HEK293 (cell line): ENCODE measurements around the gene GNAS-AS1.

Source experiments
- IKZF3 ChIP-seq: fragments of 450-650 bp; IDR thresholded peaks from 2 replicates; pipeline ENCODE4 v1.5.0; 2018; ENCODE audit warnings: missing biosample characterization, mild to moderate bottlenecking, missing genetic modification characterization, moderate library complexity
- OVOL3 ChIP-seq: fragments of 450-650 bp; formaldehyde crosslinking; IDR thresholded peaks from 2 replicates; pipeline ENCODE4 v1.5.1; 2016; ENCODE audit warnings: missing biosample characterization, missing genetic modification characterization
- ZNF248 ChIP-seq: fragments of 450-650 bp; formaldehyde crosslinking; IDR thresholded peaks from 2 replicates; pipeline ENCODE4 v1.5.1; 2017; ENCODE audit warnings: missing biosample characterization, missing genetic modification characterization
- ZNF366 ChIP-seq: fragments of 450-650 bp; formaldehyde crosslinking; conservative IDR thresholded peaks from 2 replicates; pipeline ENCODE4 v1.5.1; 2016; ENCODE audit warnings: missing biosample characterization, missing genetic modification characterization
- ZNF549 ChIP-seq: fragments of 450-650 bp; IDR thresholded peaks from 2 replicates; pipeline ENCODE4 v1.5.1; 2018; ENCODE audit warnings: missing biosample characterization, missing genetic modification characterization, mild to moderate bottlenecking, inconsistent platforms, moderate library complexity
- ZNF670 ChIP-seq: fragments of 450-650 bp; formaldehyde crosslinking; IDR thresholded peaks from 2 replicates; pipeline ENCODE4 v1.5.1; 2016; ENCODE audit warnings: missing biosample characterization, missing genetic modification characterization, low read depth
- ZNF791 ChIP-seq: fragments of 450-650 bp; formaldehyde crosslinking; IDR thresholded peaks from 2 replicates; pipeline ENCODE4 v1.5.1; 2016; ENCODE audit warnings: missing biosample characterization, missing genetic modification characterization
- TF ChIP-seq, protein P1 (sequence below): fragments of 450-650 bp; formaldehyde crosslinking; IDR thresholded peaks from 2 replicates; pipeline ENCODE4 v1.5.1; 2016; ENCODE audit warnings: missing biosample characterization, missing genetic modification characterization

DNA sequence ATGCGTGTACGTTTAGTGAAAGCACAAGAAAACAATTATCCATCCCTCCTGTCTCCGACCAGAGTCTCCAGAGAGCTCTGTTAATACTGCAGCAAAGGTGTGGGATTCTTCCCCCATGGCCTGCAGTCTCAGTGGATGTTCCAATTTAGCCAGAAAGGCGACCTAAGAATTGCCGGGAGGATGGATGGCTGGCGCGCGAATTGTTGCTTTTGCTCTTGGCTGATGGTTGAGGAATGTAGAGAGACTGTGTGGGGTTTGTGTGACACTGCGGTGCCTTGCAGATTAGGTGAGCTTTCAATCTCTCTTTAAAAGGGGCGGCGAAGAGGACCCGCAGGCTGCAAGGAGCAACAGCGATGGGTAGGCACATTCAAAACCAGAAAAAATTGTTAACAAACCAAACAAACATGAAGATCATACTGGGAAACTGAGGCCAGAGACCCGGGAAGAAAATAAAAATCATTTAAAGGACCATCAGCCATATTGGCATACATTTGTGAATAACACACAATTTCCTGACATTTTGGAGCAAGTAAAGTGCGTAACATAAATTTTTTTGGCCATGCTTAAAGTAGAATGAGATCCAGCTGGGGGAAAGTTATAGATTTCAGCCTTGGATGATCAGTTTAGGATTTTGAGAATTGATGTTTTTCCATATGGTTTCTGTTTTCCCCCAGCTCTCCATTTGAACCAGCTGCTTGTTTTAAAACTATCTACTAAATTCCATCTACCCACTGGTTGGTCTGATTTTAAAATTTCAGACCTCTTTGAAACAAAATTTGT lies 48.1 kb upstream of the GNAS-AS1 start:
- no peak for TF ChIP-seq ZNF366 (tag by site-specific recombination)
- TF ChIP-seq, protein P1, sequence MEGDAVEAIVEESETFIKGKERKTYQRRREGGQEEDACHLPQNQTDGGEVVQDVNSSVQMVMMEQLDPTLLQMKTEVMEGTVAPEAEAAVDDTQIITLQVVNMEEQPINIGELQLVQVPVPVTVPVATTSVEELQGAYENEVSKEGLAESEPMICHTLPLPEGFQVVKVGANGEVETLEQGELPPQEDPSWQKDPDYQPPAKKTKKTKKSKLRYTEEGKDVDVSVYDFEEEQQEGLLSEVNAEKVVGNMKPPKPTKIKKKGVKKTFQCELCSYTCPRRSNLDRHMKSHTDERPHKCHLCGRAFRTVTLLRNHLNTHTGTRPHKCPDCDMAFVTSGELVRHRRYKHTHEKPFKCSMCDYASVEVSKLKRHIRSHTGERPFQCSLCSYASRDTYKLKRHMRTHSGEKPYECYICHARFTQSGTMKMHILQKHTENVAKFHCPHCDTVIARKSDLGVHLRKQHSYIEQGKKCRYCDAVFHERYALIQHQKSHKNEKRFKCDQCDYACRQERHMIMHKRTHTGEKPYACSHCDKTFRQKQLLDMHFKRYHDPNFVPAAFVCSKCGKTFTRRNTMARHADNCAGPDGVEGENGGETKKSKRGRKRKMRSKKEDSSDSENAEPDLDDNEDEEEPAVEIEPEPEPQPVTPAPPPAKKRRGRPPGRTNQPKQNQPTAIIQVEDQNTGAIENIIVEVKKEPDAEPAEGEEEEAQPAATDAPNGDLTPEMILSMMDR (tag by site-specific recombination) = no peak
- no peak for TF ChIP-seq IKZF3
- TF ChIP-seq ZNF670 = no peak
- TF ChIP-seq ZNF791 (tag by site-specific recombination) = no peak
- no peak for TF ChIP-seq ZNF549 (tag by site-specific recombination)
- TF ChIP-seq OVOL3 (tag by site-specific recombination) = no peak
- TF ChIP-seq ZNF248 (tag by site-specific recombination) = no peak
